H1 (cell line): ENCODE data around the gene S100A4. TPM values are rescaled to one million over a fixed set of nuclear protein-coding genes. Genes with fewer than 3 reads are reported as not detected.
A peak's percentile ranks its signal among the peaks of the same experiment; 100 is the strongest.

Source experiments
- CTCF ChIA-PET: fragments of 300-600 bp; sonication (Branson Sonifier 250); formaldehyde crosslinking; loops from one replicate; lab custom pipeline; 2021; ENCODE audit not compliant: partially characterized antibody; lab: Charles Lee
- POLR2A ChIA-PET: fragments of 300-600 bp; sonication (Branson Sonifier 250); formaldehyde crosslinking; loops from one replicate; lab custom pipeline; 2021; ENCODE audit warnings: inconsistent platforms; ENCODE audit not compliant: partially characterized antibody; lab: Charles Lee
- DNase-seq, 2 experiments: peaks; one replicate each; pipeline versions ENCODE4 v3.0.0 to v3.0.0-alpha.2; 2010 to 2022; ENCODE audit warnings: low spot score in 2 of 2, low read depth in 1 of 2, mixed read lengths in 1 of 2
- FAIRE-seq: peaks from 2 replicates; lab custom pipeline; 2011; peaks lifted over from hg19 to GRCh38; lab: Jason Lieb, UNC
- H2AFZ ChIP-seq: 2 replicates; pipeline ENCODE4 v1.8.1; 2012; ENCODE audit warnings: low read length, inconsistent platforms
- H2AK5ac ChIP-seq: 2 replicates; pipeline ENCODE4 v1.6.1; 2013; ENCODE audit warnings: low read depth, low read length
- H2BK120ac ChIP-seq: replicated peaks from 2 replicates; pipeline ENCODE3; 2013; ENCODE audit warnings: low read depth, low read length, inconsistent platforms
- H2BK12ac ChIP-seq: 2 replicates; pipeline ENCODE4 v1.6.1; 2013; ENCODE audit warnings: low read depth, low read length
- H2BK15ac ChIP-seq: 2 replicates; pipeline ENCODE4 v1.6.1; 2013; ENCODE audit warnings: low read length
- H2BK20ac ChIP-seq: 2 replicates; pipeline ENCODE4 v1.6.1; 2013; ENCODE audit warnings: low read length
- H2BK5ac ChIP-seq: 2 replicates; pipeline ENCODE4 v1.6.1; 2013; ENCODE audit warnings: low read depth, low read length
- H3K14ac ChIP-seq: 2 replicates; pipeline ENCODE4 v1.6.1; 2013; ENCODE audit warnings: inconsistent platforms; ENCODE audit not compliant: insufficient read length
- H3K18ac ChIP-seq: 2 replicates; pipeline ENCODE4 v1.6.1; 2013; ENCODE audit warnings: low read length; ENCODE audit errors: extremely low read depth
- H3K23ac ChIP-seq: 2 replicates; pipeline ENCODE4 v1.6.1; 2013; ENCODE audit warnings: inconsistent platforms; ENCODE audit not compliant: insufficient read length
- H3K23me2 ChIP-seq: 2 replicates; pipeline ENCODE4 v1.6.1; 2013; ENCODE audit warnings: low read depth, low read length
- H3K27ac ChIP-seq: 2 replicates; pipeline ENCODE4 v1.6.1; 2011; ENCODE audit warnings: low read depth, low read length, inconsistent platforms
- H3K27me3 ChIP-seq, 4 experiments: replicated peaks in 1 of 4; 1 replicate in 1 of 4; 2 replicates in 3 of 4; pipeline versions ENCODE4 v1.6.1 to v1.8.1; 2011 to 2013; ENCODE audit warnings: low read length in 3 of 4, mild to moderate bottlenecking in 3 of 4, inconsistent platforms in 2 of 4, mixed read lengths in 2 of 4, moderate library complexity in 1 of 4; ENCODE audit not compliant: control insufficient read depth in 3 of 4, insufficient read depth in 3 of 4; ENCODE audit errors: extremely low read depth in 1 of 4
- H3K36me3 ChIP-seq, 4 experiments: 2 replicates each; pipeline versions ENCODE4 v1.6.1 to v1.8.1; 2011 to 2013; ENCODE audit warnings: mild to moderate bottlenecking in 4 of 4, low read length in 3 of 4, moderate library complexity in 2 of 4, control low read depth in 1 of 4, inconsistent platforms in 1 of 4; ENCODE audit not compliant: insufficient read depth in 4 of 4, control insufficient read depth in 2 of 4
- H3K4ac ChIP-seq: replicated peaks from 2 replicates; pipeline ENCODE3; 2013; ENCODE audit warnings: low read length, low read depth, mixed read lengths, inconsistent platforms; ENCODE audit not compliant: insufficient read length
- H3K4me1 ChIP-seq, 4 experiments: replicated peaks in 1 of 4; 1 replicate in 1 of 4; 2 replicates in 3 of 4; pipeline versions ENCODE4 v1.6.1 to v1.8.1; 2011 to 2013; ENCODE audit warnings: low read length in 3 of 4, inconsistent platforms in 2 of 4, mixed read lengths in 1 of 4; ENCODE audit not compliant: insufficient read depth in 4 of 4, control insufficient read depth in 3 of 4
- H3K4me2 ChIP-seq, 2 experiments: 2 replicates each; pipeline versions ENCODE4 v1.6.1 to v1.8.1; 2011 to 2013; ENCODE audit warnings: low read depth in 2 of 2, low read length in 2 of 2, control low read depth in 1 of 2, inconsistent platforms in 1 of 2, mild to moderate bottlenecking in 1 of 2; ENCODE audit not compliant: insufficient read depth in 1 of 2
- H3K4me3 ChIP-seq, 4 experiments: fragments of 200-600, 300-600 bp in 1 of 4; sonication (generic), shearing (Covaris generic), sonication (Bioruptor Twin) in 1 of 4; 2 replicates each; pipeline versions ENCODE4 v1.5.1 to v1.8.1; 2011 to 2016; ENCODE audit warnings: low read length in 4 of 4, low read depth in 3 of 4, control low read depth in 2 of 4, inconsistent platforms in 2 of 4, mild to moderate bottlenecking in 2 of 4, mixed read lengths in 1 of 4, moderate library complexity in 1 of 4; ENCODE audit not compliant: insufficient read depth in 2 of 4; ENCODE audit errors: extremely low read depth in 1 of 4
- H3K56ac ChIP-seq: replicated peaks from 2 replicates; pipeline ENCODE3; 2013; ENCODE audit warnings: low read depth, mild to moderate bottlenecking, mixed read lengths, low read length, inconsistent platforms; ENCODE audit not compliant: insufficient read length
- H3K79me1 ChIP-seq: 2 replicates; pipeline ENCODE4 v1.6.1; 2013; ENCODE audit warnings: low read depth, low read length, control low read depth
- H3K79me2 ChIP-seq, 2 experiments: 2 replicates each; pipeline versions ENCODE4 v1.6.1 to v1.8.1; 2012 to 2013; ENCODE audit warnings: low read length in 2 of 2, mild to moderate bottlenecking in 2 of 2, inconsistent platforms in 1 of 2; ENCODE audit not compliant: insufficient read depth in 2 of 2, control insufficient read depth in 1 of 2
- H3K9ac ChIP-seq, 4 experiments: replicated peaks in 1 of 4; 1 replicate in 1 of 4; 2 replicates in 3 of 4; pipeline versions ENCODE4 v1.6.1 to v1.8.1; 2011 to 2013; ENCODE audit warnings: low read depth in 3 of 4, low read length in 3 of 4, control low read depth in 2 of 4, mild to moderate bottlenecking in 2 of 4, moderate library complexity in 2 of 4, inconsistent platforms in 1 of 4; ENCODE audit errors: extremely low read depth in 1 of 4
- H3K9me3 ChIP-seq, 2 experiments: 2 replicates each; pipeline versions ENCODE4 v1.6.1 to v1.8.1; 2012 to 2013; ENCODE audit warnings: mild to moderate bottlenecking in 2 of 2, moderate library complexity in 2 of 2, control low read depth in 1 of 2, inconsistent platforms in 1 of 2, low read depth in 1 of 2, low read length in 1 of 2, mixed read lengths in 1 of 2; ENCODE audit not compliant: insufficient read depth in 2 of 2
- H4K20me1 ChIP-seq, 2 experiments: replicated peaks in 1 of 2; 2 replicates each; pipeline versions ENCODE3 to v1.8.1; 2011 to 2013; ENCODE audit warnings: inconsistent platforms in 2 of 2, low read length in 2 of 2, mild to moderate bottlenecking in 1 of 2; ENCODE audit not compliant: insufficient read depth in 2 of 2, control insufficient read depth in 1 of 2
- H4K5ac ChIP-seq: 2 replicates; pipeline ENCODE4 v1.6.1; 2013; ENCODE audit warnings: low read length, low read depth, mixed read lengths, inconsistent platforms; ENCODE audit not compliant: insufficient read length
- H4K8ac ChIP-seq: 2 replicates; pipeline ENCODE4 v1.8.0; 2013; ENCODE audit warnings: mild to moderate bottlenecking, moderate library complexity, low read length, inconsistent platforms; ENCODE audit not compliant: insufficient read depth; ENCODE audit errors: extremely low read depth
- H4K91ac ChIP-seq: replicated peaks from 2 replicates; pipeline ENCODE3; 2013; ENCODE audit warnings: low read length, mixed read lengths, inconsistent platforms; ENCODE audit not compliant: insufficient read length
- BACH1 ChIP-seq: IDR thresholded peaks from 2 replicates; pipeline ENCODE4 v1.6.1; 2012; ENCODE audit warnings: low read length, improper control_type of control experiment
- CTCF ChIP-seq, 3 experiments: IDR thresholded peaks; 1 replicate in 2 of 3; 2 replicates in 1 of 3; pipeline versions ENCODE4 v1.5.1 to v1.6.1; 2011; ENCODE audit warnings: low read length in 3 of 3, mild to moderate bottlenecking in 3 of 3, inconsistent platforms in 2 of 3, low read depth in 1 of 3, moderate library complexity in 1 of 3; ENCODE audit not compliant: insufficient read depth in 1 of 3; ENCODE audit errors: control extremely low read depth in 1 of 3
- RAD21 ChIP-seq, 2 experiments: IDR thresholded peaks in 1 of 2; conservative IDR thresholded peaks in 1 of 2; 2 replicates each; pipeline ENCODE4 v1.6.1; 2011; ENCODE audit warnings: low read depth in 2 of 2, low read length in 2 of 2, improper control_type of control experiment in 1 of 2, inconsistent platforms in 1 of 2, mild to moderate bottlenecking in 1 of 2, moderate library complexity in 1 of 2
- SAP30 ChIP-seq: fragments of 300-600 bp; sonication (generic); IDR thresholded peaks from 2 replicates; pipeline ENCODE4 v1.7.1; 2012; ENCODE audit warnings: low read length, moderate library complexity, mild to moderate bottlenecking, inconsistent platforms; ENCODE audit not compliant: insufficient read depth, insufficient replicate concordance
- SRF ChIP-seq: IDR thresholded peaks from 2 replicates; pipeline ENCODE4 v1.6.1; 2011; ENCODE audit warnings: mild to moderate bottlenecking, low read depth, low read length, moderate library complexity
- WGBS, 2 experiments: shearing (Covaris generic) in 1 of 2; methylation state at CpG; one replicate each; pipeline versions ENCODE4 v1.1.6 to v1.1.7; 2013 to 2015; ENCODE audit warnings: low lambda C conversion rate in 2 of 2, mixed read lengths in 2 of 2, inconsistent platforms in 1 of 2, low coverage in 1 of 2, missing lambda C conversion rate in 1 of 2; ENCODE audit not compliant: insufficient replicate concordance in 2 of 2, insufficient coverage in 1 of 2, insufficient read length in 1 of 2; ENCODE audit errors: extremely low coverage in 1 of 2, missing lambda C conversion rate in 1 of 2; 5-methylcytosine and 5-hydroxymethylcytosine counted together
- polyA plus RNA-seq, 7 experiments: library from polyadenylated mRNA; depleted of rRNA in 3 of 7; stranded (reverse) in 5 of 7; unstranded in 2 of 7; fragments of >200 nt in 5 of 7; fragments of 200-250 nt in 2 of 7; gene quantifications; 1 replicate in 5 of 7; 2 replicates in 1 of 7; 4 replicates in 1 of 7; pipeline versions ENCODE4 v1.2.1 to v1.2.3, GENCODE V29; 2011 to 2013; ENCODE audit warnings: missing spikeins in 2 of 7, mixed read lengths in 2 of 7
- total RNA-seq: library from RNA; stranded (reverse); fragmentation: NEBNext Ultra II Directional; extraction: Animal tissue kit (Norgen Biotek cat#: 25700); gene quantifications from 2 replicates; pipeline ENCODE4 v1.2.1, GENCODE V29; 2021
- TF ChIP-seq, protein P1 (sequence below): IDR thresholded peaks from 2 replicates; pipeline ENCODE4 v1.6.1; 2012; ENCODE audit warnings: inconsistent platforms

The S100A4 gene
- total and polyA plus RNA-seq, 2 of the 8 experiments (the other 6 are each of a cell fraction or from before 2014, with no cell fraction given), result 36.3 to 85.4 TPM

GRCh38 chr1:153552335-153552734 lies 6.7 kb upstream of the S100A4 start:
- Histone ChIP-seq H4K91ac (no peak overlapping the region), H3K9ac (no peak overlapping the region), H3K79me2 (no peaks in the 10 kb centered on the region), H3K4me1 (peaks cover 0 to 14% (median 4%) of the 10 kb centered on the region in 4 experiments; a peak in 4 of 7 replicates), H2BK5ac (no peak overlapping the region), H2BK120ac (no peak overlapping the region)
- WGBS, 2 experiments, result 85% methylated on average over 8 of the region's 8 CpGs; no CpG with 5 or more reads in 1 of the 2 experiments
- TF ChIP-seq RAD21 (IDR thresholded peaks at IDR 0.05 in 1 of 2, conservative IDR thresholded peaks at IDR 0.05 in 1 of 2; ENCODE audit: low read depth in 2 of 2, low read length in 2 of 2) (peak in 1 of 2 experiments; percentile 35; a peak in 1 of 4 replicates), BACH1 (no peak), SAP30 (no peak), SRF (no peak), CTCF (IDR thresholded peaks at IDR 0.05; ENCODE audit: control extremely low read depth in 1 of 3, insufficient read depth in 1 of 3, low read depth in 1 of 3, low read length in 3 of 3) (peak; percentile 24 to 40 (median 31))
- TF ChIP-seq, protein P1, sequence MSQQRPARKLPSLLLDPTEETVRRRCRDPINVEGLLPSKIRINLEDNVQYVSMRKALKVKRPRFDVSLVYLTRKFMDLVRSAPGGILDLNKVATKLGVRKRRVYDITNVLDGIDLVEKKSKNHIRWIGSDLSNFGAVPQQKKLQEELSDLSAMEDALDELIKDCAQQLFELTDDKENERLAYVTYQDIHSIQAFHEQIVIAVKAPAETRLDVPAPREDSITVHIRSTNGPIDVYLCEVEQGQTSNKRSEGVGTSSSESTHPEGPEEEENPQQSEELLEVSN, result no peak
- TF ChIP-seq, all 59 proteins: peak for 2
- H3K4me3 ChIP-seq, result no peak overlapping the region
- H2BK15ac ChIP-seq, result no peak overlapping the region
- H3K23ac ChIP-seq, result no peak overlapping the region
- no peak overlapping the region for H3K56ac ChIP-seq
- no peak overlapping the region for H3K4ac ChIP-seq
- H3K18ac ChIP-seq, result no peak overlapping the region
- no peaks in the 10 kb centered on the region for H3K23me2 ChIP-seq
- DNase-seq (no peak), FAIRE-seq (no peak)
- no peak overlapping the region for H3K4me2 ChIP-seq
- H2AK5ac ChIP-seq, result no peak overlapping the region
- CTCF ChIA-PET, result interaction anchor here (0.8 to 12.9 kb wide), 17 partner anchors 8 to 533 kb away, joined by 3 to 165 read pairs (median 4); partner anchors contain the start of genes S100A1, S100A13, S100A2 and S100A5
- no peak overlapping the region for H2BK20ac ChIP-seq
- no peak overlapping the region for H2BK12ac ChIP-seq
- POLR2A ChIA-PET, result interaction anchor here (1.0 to 1.5 kb wide), 4 partner anchors 10 to 82 kb away, joined by 3 to 6 read pairs (median 4); partner anchors contain the start of genes CHTOP and S100A13
- no peak overlapping the region for H3K27ac ChIP-seq
- no peaks in the 10 kb centered on the region; a peak in 3 of 7 replicates for H3K27me3 ChIP-seq
- no peaks in the 10 kb centered on the region for H3K79me1 ChIP-seq
- no peak overlapping the region for H3K14ac ChIP-seq
- H3K36me3 ChIP-seq, result no peaks in the 10 kb centered on the region
- H4K20me1 ChIP-seq, result no peaks in the 10 kb centered on the region
- H3K9me3 ChIP-seq, result no peaks in the 10 kb centered on the region
- H4K8ac ChIP-seq, result no peak overlapping the region
- H2AFZ ChIP-seq, result no peak overlapping the region
- H4K5ac ChIP-seq, result no peak overlapping the region
